ENCODE measurements around the gene CD300E. TPM values are rescaled to one million over a fixed set of nuclear protein-coding genes. Genes with fewer than 3 reads are reported as not detected.

CD300E gene
- total RNA-seq, 2 experiments from 2014 or later = not detected

DNA sequence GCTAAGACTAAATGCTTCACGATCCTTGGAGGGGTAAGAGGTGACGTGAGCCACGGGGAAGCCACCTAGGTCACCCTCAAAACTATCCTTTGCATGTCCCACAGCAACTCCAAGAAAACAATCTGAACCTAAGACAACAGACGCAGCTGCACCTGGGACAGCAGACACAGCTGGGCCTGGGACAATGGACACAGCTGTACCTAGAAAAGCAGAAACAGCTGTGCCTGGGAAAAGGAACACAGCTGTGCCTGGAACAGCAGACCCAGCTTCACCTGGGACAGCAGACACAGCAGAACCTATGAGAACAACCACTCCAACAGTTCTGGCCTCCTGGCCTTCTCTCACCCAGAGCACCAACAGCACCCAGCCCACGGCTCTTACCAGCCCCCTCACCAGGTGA is 19.8 kb downstream of the CD300E start:
- DNase-seq (no peak), ATAC-seq (no peak)
- H3K9me3 Mint-ChIP-seq (ENCODE audit: low read depth) = no peaks in the 10 kb centered on the region
- CTCF ChIA-PET = interaction anchor here (1.1 to 3.9 kb wide), 9 partner anchors 7 to 235 kb away, joined by 3 to 15 read pairs (median 4); partner anchors contain the start of gene CD300H
- no peaks in the 10 kb centered on the region for H3K36me3 Mint-ChIP-seq
- peaks cover 27% of the 10 kb centered on the region for H3K4me1 Mint-ChIP-seq
- no peak overlapping the region for H3K4me3 Mint-ChIP-seq
- no peak overlapping the region for H3K27ac Mint-ChIP-seq
- peaks cover 57% of the 10 kb centered on the region for H3K27me3 Mint-ChIP-seq

GRCh38 chr17:74603037-74603635 is 20.4 kb downstream of the CD300E start:
- Mint-ChIP-seq H3K9me3 (ENCODE audit: low read depth) (no peaks in the 10 kb centered on the region), H3K36me3 (no peaks in the 10 kb centered on the region), H3K27ac (peak overlapping the region; percentile 47), H3K27me3 (peaks cover 59% of the 10 kb centered on the region), H3K4me1 (peaks cover 30% of the 10 kb centered on the region), H3K4me3 (no peak overlapping the region)
- ATAC-seq (peak; percentile 66), DNase-seq (peak; percentile 67)
- CTCF ChIA-PET = interaction anchor here (1.0 to 3.9 kb wide), 11 partner anchors 8 to 235 kb away, joined by 3 to 15 read pairs (median 4); partner anchors contain the start of genes CD300C, CD300H and RAB37

GRCh38 chr17:74601944-74602572 is 21.5 kb downstream of the CD300E start:
- CTCF ChIA-PET = interaction anchor here (1.2 to 3.9 kb wide), 9 partner anchors 9 to 234 kb away, joined by 3 to 15 read pairs (median 4); partner anchors contain the start of genes CD300C and CD300H
- peak; percentile 61 for DNase-seq
- ATAC-seq = peak; percentile 40
- Mint-ChIP-seq H3K27ac (no peak overlapping the region), H3K36me3 (no peaks in the 10 kb centered on the region), H3K27me3 (peaks cover 51% of the 10 kb centered on the region), H3K4me1 (peaks cover 30% of the 10 kb centered on the region), H3K4me3 (no peak overlapping the region), H3K9me3 (ENCODE audit: low read depth) (no peaks in the 10 kb centered on the region)

DNA sequence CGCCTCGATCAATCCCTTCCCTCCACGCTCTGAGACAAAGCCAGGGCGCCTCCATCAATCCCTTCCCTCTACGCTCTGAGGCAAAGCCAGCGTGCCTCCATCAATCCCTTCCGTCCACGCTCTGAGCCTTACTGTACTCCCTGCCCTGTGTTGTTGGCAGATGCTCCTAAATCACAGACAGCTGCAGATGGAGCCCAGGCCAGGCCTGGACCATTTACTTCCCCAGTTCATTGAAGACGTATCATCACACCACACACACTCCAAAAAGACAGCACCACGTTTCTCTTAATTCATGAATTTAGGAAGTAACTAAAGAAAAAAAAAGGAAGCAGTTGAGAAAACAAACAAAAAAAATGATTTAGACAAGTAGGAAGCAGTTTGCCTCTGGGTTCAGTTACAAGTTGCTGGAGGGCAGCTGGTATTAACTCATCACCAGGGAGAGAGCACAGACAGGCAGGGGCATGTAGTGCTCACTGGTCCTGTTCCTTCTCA is 24.0 kb downstream of the CD300E start:
- no peak overlapping the region for H3K27ac Mint-ChIP-seq
- no peak overlapping the region for H3K4me3 Mint-ChIP-seq
- H3K36me3 Mint-ChIP-seq = no peaks in the 10 kb centered on the region
- DNase-seq = no peak
- ATAC-seq = no peak
- CTCF ChIA-PET = interaction anchor here (1.6 to 2.2 kb wide), 4 partner anchors 33 to 220 kb away, joined by 3 to 8 read pairs (median 5); no protein-coding TSS in a partner anchor
- H3K9me3 Mint-ChIP-seq (ENCODE audit: low read depth) = no peaks in the 10 kb centered on the region
- peaks cover 30% of the 10 kb centered on the region for H3K4me1 Mint-ChIP-seq
- peaks cover 53% of the 10 kb centered on the region for H3K27me3 Mint-ChIP-seq

GRCh38 chr17:74599023-74599399 is 24.5 kb downstream of the CD300E start:
- H3K4me3 Mint-ChIP-seq = no peak overlapping the region
- H3K4me1 Mint-ChIP-seq = peaks cover 26% of the 10 kb centered on the region
- H3K9me3 Mint-ChIP-seq (ENCODE audit: low read depth) = no peaks in the 10 kb centered on the region
- no peak overlapping the region for H3K27ac Mint-ChIP-seq
- DNase-seq (no peak), ATAC-seq (no peak)
- peaks cover 53% of the 10 kb centered on the region for H3K27me3 Mint-ChIP-seq
- CTCF ChIA-PET = interaction anchor here (1.6 to 2.2 kb wide), 3 partner anchors 33 to 139 kb away, joined by 3 to 8 read pairs (median 4); no protein-coding TSS in a partner anchor
- H3K36me3 Mint-ChIP-seq = no peaks in the 10 kb centered on the region

GRCh38 chr17:74598346-74599022 is 25.1 kb downstream of the CD300E start:
- Mint-ChIP-seq H3K9me3 (ENCODE audit: low read depth) (no peaks in the 10 kb centered on the region), H3K4me3 (no peak overlapping the region), H3K27ac (no peak overlapping the region), H3K27me3 (peaks cover 47% of the 10 kb centered on the region), H3K4me1 (peaks cover 21% of the 10 kb centered on the region), H3K36me3 (no peaks in the 10 kb centered on the region)
- no peak for ATAC-seq
- DNase-seq = no peak
- CTCF ChIA-PET = interaction anchor here (1.6 to 2.2 kb wide), 3 partner anchors 32 to 139 kb away, joined by 3 to 8 read pairs (median 4); no protein-coding TSS in a partner anchor

GRCh38 chr17:74597069-74597790 is 26.3 kb downstream of the CD300E start:
- Mint-ChIP-seq H3K27me3 (peaks cover 50% of the 10 kb centered on the region), H3K4me3 (no peak overlapping the region), H3K4me1 (peaks cover 18% of the 10 kb centered on the region), H3K9me3 (ENCODE audit: low read depth) (no peaks in the 10 kb centered on the region), H3K36me3 (no peaks in the 10 kb centered on the region), H3K27ac (no peak overlapping the region)
- no peak for ATAC-seq
- no peak for DNase-seq
- CTCF ChIA-PET = interaction anchor here (0.7 to 2.2 kb wide), 2 partner anchors 31 to 184 kb away, joined by 4 to 8 read pairs; no protein-coding TSS in a partner anchor

DNA sequence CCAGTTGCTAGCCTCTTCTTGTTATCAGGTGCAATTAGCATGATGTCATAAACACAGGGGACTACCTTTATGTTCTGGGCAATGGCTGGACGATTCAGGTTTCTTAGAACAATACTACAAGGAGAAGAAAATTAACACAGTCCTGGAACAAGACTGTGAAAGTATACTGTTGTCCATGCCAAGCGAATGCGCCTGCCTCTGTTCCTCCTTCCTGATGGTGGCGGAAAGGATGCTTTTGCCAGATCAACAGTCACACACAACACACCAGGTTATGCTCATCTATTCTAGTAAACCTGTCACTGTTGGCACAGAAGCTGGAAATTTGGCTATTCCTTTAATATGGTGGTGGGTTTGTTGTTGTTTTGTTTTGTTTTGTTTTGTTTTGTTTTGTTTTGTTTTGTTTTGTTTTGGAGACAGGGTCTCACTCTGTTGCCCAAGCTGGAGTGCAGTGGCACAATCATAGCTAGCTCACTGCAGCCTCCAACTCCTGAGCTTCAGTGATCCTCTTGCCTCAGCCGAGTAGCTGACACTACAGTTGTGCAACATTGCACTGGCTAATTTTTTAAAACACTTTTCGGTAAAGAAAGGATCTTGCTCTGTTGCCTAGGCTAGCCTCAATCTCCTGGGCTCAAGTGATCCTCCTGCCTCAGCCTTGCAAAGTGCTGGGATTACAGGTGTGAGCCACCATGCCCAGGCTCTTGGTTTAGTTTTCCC is 28.3 kb downstream of the CD300E start:
- no peak overlapping the region for H3K4me3 Mint-ChIP-seq
- peaks cover 23% of the 10 kb centered on the region for H3K4me1 Mint-ChIP-seq
- no peaks in the 10 kb centered on the region for H3K36me3 Mint-ChIP-seq
- CTCF ChIA-PET = interaction anchor here (0.6 to 0.9 kb wide), 2 partner anchors 130 to 227 kb away, joined by 3 read pairs; no protein-coding TSS in a partner anchor
- DNase-seq (no peak), ATAC-seq (no peak)
- H3K27ac Mint-ChIP-seq = no peak overlapping the region
- H3K9me3 Mint-ChIP-seq (ENCODE audit: low read depth) = no peaks in the 10 kb centered on the region
- peaks cover 55% of the 10 kb centered on the region for H3K27me3 Mint-ChIP-seq

GRCh38 chr17:74592087-74592990 is 31.2 kb downstream of the CD300E start, which contains the start of gene CD300LD:
TSS of gene CD300LD (minus strand) at chr17:74592283. CDS start at chr17:74592202, 81 bp downstream.
- CTCF ChIA-PET = interaction anchor here (1.0 to 1.7 kb wide), 3 partner anchors 10 to 213 kb away, joined by 3 to 5 read pairs (median 4); no protein-coding TSS in a partner anchor
- H3K9me3 Mint-ChIP-seq (ENCODE audit: low read depth) = no peaks in the 10 kb centered on the region
- no peaks in the 10 kb centered on the region for H3K36me3 Mint-ChIP-seq
- peaks cover 59% of the 10 kb centered on the region for H3K27me3 Mint-ChIP-seq
- H3K4me3 Mint-ChIP-seq = no peak within 1 kb of the TSS
- H3K4me1 Mint-ChIP-seq = peaks cover 17% of the 10 kb centered on the region
- H3K27ac Mint-ChIP-seq = no peak within 1 kb of the TSS
- DNase-seq (no peak), ATAC-seq (no peak)

DNA sequence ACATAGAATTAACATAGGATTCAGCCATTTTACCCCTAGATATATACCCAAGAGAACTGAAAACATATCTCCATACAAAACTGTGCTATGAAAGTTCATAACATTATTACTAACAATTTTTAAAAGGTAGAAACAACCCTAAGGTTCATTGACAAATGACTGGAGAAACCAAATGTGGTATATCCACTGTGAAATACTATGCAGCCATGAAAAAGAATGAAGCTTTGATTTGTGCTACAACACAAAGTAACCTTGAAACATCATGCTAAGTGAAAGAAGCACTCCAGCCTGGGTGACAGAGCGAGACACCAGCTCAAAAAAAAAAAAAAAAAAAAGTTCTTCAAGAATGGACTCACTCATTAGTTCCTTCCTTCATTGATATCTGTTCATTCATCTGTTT is 32.0 kb downstream of the CD300E start:
- Mint-ChIP-seq H3K9me3 (ENCODE audit: low read depth) (no peaks in the 10 kb centered on the region), H3K36me3 (no peaks in the 10 kb centered on the region), H3K4me1 (peaks cover 17% of the 10 kb centered on the region), H3K4me3 (no peak overlapping the region), H3K27ac (no peak overlapping the region), H3K27me3 (peaks cover 57% of the 10 kb centered on the region)
- CTCF ChIA-PET = interaction anchor here (0.7 to 1.7 kb wide), 2 partner anchors 66 to 212 kb away, joined by 4 read pairs; no protein-coding TSS in a partner anchor
- ATAC-seq (no peak), DNase-seq (no peak)

- Mint-ChIP-seq H3K4me3 (no peak overlapping the region), H3K27me3 (peaks cover 36% of the 10 kb centered on the region), H3K9me3 (ENCODE audit: low read depth) (no peaks in the 10 kb centered on the region), H3K27ac (no peak overlapping the region), H3K4me1 (no peaks in the 10 kb centered on the region), H3K36me3 (no peaks in the 10 kb centered on the region)
- DNase-seq (no peak), ATAC-seq (no peak)
- CTCF ChIA-PET = interaction anchor here (1.7 kb wide), 1 partner anchor 12 kb away, joined by 5 read pairs; no protein-coding TSS in a partner anchor
These were observed 37.8 kb downstream of the CD300E start for GRCh38 chr17:74585711-74586110.
